HepG2 (cell line): Measurements from ENCODE around the gene FIZ1.

Experiments
- POLR2AphosphoS5 ChIP-seq: IDR thresholded peaks from 2 replicates; pipeline ENCODE4 v1.6.1; 2012; ENCODE audit warnings: low read depth, low read length
- TCF7L2 ChIP-seq: IDR thresholded peaks from 2 replicates; pipeline ENCODE4 v1.6.1; 2011; ENCODE audit warnings: mild to moderate bottlenecking, low read depth, low read length, moderate library complexity
- TF ChIP-seq, protein P1 (sequence below): sonication (generic); formaldehyde crosslinking; IDR thresholded peaks from 2 replicates; pipeline ENCODE4 v1.5.0; 2020; ENCODE audit warnings: mild to moderate bottlenecking, missing genetic modification reagents, moderate library complexity

DNA sequence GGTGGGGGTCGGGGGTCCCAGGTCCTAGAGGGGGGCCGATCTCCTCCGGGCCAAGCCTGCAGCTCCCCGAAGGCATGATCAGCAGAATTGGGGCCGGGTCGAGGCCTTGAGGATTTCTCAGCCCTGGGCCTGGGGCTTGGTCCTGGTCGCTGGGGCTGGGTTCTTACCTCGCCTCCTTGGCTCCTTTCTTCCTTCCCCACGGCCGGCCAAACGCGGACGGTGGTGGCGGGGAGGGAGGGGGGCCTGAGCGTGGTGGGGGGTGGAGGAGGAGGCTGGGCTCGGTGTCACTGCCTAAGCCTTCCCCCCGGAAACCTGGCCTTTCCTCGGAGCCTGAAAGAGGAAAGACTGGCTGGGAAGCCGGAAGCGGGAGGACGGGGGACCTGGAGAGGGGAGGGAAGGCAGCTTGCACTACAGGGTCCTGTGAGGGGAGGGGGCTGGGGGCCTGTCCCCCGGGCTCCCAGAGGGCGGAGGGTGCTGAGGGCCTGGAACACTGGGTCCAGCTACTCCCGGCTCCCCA, 18.6 kb downstream of the FIZ1 start, which contains the start of gene ZNF579:
- TF ChIP-seq TCF7L2 (no peak), POLR2AphosphoS5 (peak; percentile 33; the same call in 1 of the 2 replicates)
- TF ChIP-seq, protein P1, sequence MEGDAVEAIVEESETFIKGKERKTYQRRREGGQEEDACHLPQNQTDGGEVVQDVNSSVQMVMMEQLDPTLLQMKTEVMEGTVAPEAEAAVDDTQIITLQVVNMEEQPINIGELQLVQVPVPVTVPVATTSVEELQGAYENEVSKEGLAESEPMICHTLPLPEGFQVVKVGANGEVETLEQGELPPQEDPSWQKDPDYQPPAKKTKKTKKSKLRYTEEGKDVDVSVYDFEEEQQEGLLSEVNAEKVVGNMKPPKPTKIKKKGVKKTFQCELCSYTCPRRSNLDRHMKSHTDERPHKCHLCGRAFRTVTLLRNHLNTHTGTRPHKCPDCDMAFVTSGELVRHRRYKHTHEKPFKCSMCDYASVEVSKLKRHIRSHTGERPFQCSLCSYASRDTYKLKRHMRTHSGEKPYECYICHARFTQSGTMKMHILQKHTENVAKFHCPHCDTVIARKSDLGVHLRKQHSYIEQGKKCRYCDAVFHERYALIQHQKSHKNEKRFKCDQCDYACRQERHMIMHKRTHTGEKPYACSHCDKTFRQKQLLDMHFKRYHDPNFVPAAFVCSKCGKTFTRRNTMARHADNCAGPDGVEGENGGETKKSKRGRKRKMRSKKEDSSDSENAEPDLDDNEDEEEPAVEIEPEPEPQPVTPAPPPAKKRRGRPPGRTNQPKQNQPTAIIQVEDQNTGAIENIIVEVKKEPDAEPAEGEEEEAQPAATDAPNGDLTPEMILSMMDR, result no peak; the same call in 1 of the 2 replicates
